HEK293 (cell line): ENCODE measurements around the gene ASXL1.

Experiments used
- ATF2 ChIP-seq: fragments of 450-650 bp; formaldehyde crosslinking; IDR thresholded peaks from 2 replicates; pipeline ENCODE4 v1.5.1; 2016; ENCODE audit warnings: missing biosample characterization, missing genetic modification characterization, low read depth
- TRIM28 ChIP-seq: IDR thresholded peaks from 2 replicates; pipeline ENCODE4 v1.6.1; 2011; ENCODE audit warnings: low read length, control low read depth, borderline replicate concordance
- ZNF133 ChIP-seq: fragments of 450-650 bp; formaldehyde crosslinking; IDR thresholded peaks from 2 replicates; pipeline ENCODE4 v1.5.1; 2016; ENCODE audit warnings: missing biosample characterization, missing genetic modification characterization
- ZNF23 ChIP-seq: fragments of 450-650 bp; formaldehyde crosslinking; IDR thresholded peaks from 2 replicates; pipeline ENCODE4 v1.5.1; 2016; ENCODE audit warnings: missing biosample characterization, missing genetic modification characterization, borderline replicate concordance
- ZNF311 ChIP-seq: fragments of 450-650 bp; formaldehyde crosslinking; IDR thresholded peaks from 2 replicates; pipeline ENCODE4 v1.5.1; 2017; ENCODE audit warnings: missing biosample characterization, missing genetic modification characterization, borderline replicate concordance
- ZNF398 ChIP-seq: fragments of 450-650 bp; formaldehyde crosslinking; IDR thresholded peaks from 2 replicates; pipeline ENCODE4 v1.5.1; 2017; ENCODE audit warnings: missing biosample characterization, missing genetic modification characterization
- ZNF549 ChIP-seq: fragments of 450-650 bp; IDR thresholded peaks from 2 replicates; pipeline ENCODE4 v1.5.1; 2018; ENCODE audit warnings: missing biosample characterization, missing genetic modification characterization, mild to moderate bottlenecking, inconsistent platforms, moderate library complexity
- ZNF600 ChIP-seq: fragments of 450-650 bp; formaldehyde crosslinking; IDR thresholded peaks from 2 replicates; pipeline ENCODE4 v1.5.1; 2016; ENCODE audit warnings: missing biosample characterization, missing genetic modification characterization
- ZNF639 ChIP-seq: fragments of 450-650 bp; formaldehyde crosslinking; IDR thresholded peaks from 2 replicates; pipeline ENCODE4 v1.5.1; 2016; ENCODE audit warnings: missing biosample characterization, missing genetic modification characterization
- ZSCAN23 ChIP-seq: fragments of 450-650 bp; formaldehyde crosslinking; IDR thresholded peaks from 2 replicates; pipeline ENCODE4 v1.5.1; 2016; ENCODE audit warnings: missing biosample characterization, missing genetic modification characterization
- TF ChIP-seq, protein P1 (sequence below): fragments of 450-650 bp; formaldehyde crosslinking; IDR thresholded peaks from 2 replicates; pipeline ENCODE4 v1.5.1; 2016; ENCODE audit warnings: missing biosample characterization, missing genetic modification characterization
- TF ChIP-seq, protein P2 (sequence below): fragments of 450-650 bp; formaldehyde crosslinking; IDR thresholded peaks from 2 replicates; pipeline ENCODE4 v1.5.1; 2016; ENCODE audit warnings: missing biosample characterization, missing genetic modification characterization

- TF ChIP-seq ATF2, result no peak
- TF ChIP-seq ZNF133 (tag by site-specific recombination), result no peak
- TF ChIP-seq, protein P1, sequence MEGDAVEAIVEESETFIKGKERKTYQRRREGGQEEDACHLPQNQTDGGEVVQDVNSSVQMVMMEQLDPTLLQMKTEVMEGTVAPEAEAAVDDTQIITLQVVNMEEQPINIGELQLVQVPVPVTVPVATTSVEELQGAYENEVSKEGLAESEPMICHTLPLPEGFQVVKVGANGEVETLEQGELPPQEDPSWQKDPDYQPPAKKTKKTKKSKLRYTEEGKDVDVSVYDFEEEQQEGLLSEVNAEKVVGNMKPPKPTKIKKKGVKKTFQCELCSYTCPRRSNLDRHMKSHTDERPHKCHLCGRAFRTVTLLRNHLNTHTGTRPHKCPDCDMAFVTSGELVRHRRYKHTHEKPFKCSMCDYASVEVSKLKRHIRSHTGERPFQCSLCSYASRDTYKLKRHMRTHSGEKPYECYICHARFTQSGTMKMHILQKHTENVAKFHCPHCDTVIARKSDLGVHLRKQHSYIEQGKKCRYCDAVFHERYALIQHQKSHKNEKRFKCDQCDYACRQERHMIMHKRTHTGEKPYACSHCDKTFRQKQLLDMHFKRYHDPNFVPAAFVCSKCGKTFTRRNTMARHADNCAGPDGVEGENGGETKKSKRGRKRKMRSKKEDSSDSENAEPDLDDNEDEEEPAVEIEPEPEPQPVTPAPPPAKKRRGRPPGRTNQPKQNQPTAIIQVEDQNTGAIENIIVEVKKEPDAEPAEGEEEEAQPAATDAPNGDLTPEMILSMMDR (tag by site-specific recombination), result no peak
- no peak for TF ChIP-seq ZNF23
- TF ChIP-seq ZNF600 (tag by site-specific recombination), result no peak
- no peak for TF ChIP-seq ZNF398
- no peak for TF ChIP-seq TRIM28
- no peak for TF ChIP-seq ZNF311 (tag by site-specific recombination)
- no peak for TF ChIP-seq ZNF549
- TF ChIP-seq, protein P2, sequence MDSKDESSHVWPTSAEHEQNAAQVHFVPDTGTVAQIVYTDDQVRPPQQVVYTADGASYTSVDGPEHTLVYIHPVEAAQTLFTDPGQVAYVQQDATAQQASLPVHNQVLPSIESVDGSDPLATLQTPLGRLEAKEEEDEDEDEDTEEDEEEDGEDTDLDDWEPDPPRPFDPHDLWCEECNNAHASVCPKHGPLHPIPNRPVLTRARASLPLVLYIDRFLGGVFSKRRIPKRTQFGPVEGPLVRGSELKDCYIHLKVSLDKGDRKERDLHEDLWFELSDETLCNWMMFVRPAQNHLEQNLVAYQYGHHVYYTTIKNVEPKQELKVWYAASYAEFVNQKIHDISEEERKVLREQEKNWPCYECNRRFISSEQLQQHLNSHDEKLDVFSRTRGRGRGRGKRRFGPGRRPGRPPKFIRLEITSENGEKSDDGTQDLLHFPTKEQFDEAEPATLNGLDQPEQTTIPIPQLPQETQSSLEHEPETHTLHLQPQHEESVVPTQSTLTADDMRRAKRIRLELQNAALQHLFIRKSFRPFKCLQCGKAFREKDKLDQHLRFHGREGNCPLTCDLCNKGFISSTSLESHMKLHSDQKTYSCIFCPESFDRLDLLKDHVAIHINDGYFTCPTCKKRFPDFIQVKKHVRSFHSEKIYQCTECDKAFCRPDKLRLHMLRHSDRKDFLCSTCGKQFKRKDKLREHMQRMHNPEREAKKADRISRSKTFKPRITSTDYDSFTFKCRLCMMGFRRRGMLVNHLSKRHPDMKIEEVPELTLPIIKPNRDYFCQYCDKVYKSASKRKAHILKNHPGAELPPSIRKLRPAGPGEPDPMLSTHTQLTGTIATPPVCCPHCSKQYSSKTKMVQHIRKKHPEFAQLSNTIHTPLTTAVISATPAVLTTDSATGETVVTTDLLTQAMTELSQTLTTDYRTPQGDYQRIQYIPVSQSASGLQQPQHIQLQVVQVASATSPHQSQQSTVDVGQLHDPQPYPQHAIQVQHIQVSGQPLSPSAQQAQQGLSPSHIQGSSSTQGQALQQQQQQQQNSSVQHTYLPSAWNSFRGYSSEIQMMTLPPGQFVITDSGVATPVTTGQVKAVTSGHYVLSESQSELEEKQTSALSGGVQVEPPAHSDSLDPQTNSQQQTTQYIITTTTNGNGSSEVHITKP (tag by site-specific recombination), result no peak
- TF ChIP-seq ZNF639 (tag by site-specific recombination), result no peak
- no peak for TF ChIP-seq ZSCAN23 (tag by site-specific recombination)
Measured at GRCh38 chr20:32482143-32482441, 124.0 kb downstream of the ASXL1 start.
